ENCODE measurements around the gene NCBP1.

GRCh38 chr9:97721396-97721795 lies 87.8 kb downstream of the NCBP1 start:
- TF ChIP-seq, protein P1, sequence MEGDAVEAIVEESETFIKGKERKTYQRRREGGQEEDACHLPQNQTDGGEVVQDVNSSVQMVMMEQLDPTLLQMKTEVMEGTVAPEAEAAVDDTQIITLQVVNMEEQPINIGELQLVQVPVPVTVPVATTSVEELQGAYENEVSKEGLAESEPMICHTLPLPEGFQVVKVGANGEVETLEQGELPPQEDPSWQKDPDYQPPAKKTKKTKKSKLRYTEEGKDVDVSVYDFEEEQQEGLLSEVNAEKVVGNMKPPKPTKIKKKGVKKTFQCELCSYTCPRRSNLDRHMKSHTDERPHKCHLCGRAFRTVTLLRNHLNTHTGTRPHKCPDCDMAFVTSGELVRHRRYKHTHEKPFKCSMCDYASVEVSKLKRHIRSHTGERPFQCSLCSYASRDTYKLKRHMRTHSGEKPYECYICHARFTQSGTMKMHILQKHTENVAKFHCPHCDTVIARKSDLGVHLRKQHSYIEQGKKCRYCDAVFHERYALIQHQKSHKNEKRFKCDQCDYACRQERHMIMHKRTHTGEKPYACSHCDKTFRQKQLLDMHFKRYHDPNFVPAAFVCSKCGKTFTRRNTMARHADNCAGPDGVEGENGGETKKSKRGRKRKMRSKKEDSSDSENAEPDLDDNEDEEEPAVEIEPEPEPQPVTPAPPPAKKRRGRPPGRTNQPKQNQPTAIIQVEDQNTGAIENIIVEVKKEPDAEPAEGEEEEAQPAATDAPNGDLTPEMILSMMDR (IDR thresholded peaks at IDR 0.05) = no peak
- no peak for TF ChIP-seq POLR2A (IDR thresholded peaks at IDR 0.05)
